Prostate gland (tissue), 2 donors: ENCODE results near the gene CS. TPM values are rescaled to one million over a fixed set of nuclear protein-coding genes. Genes with fewer than 3 reads are reported as not detected.

Experiments
- DNase-seq: peaks from one replicate; pipeline ENCODE4 v3.0.0-alpha.2; 2019; ENCODE audit warnings: low spot score
- H3K27ac ChIP-seq, 2 donors: fragments of 200-600 bp; sonication (generic); 2 replicates each; pipeline ENCODE4 v1.5.1; 2017 to 2019
- H3K27me3 ChIP-seq: fragments of 200-600 bp; sonication (generic); replicated peaks from 2 replicates; pipeline ENCODE4 v1.5.1; 2019; ENCODE audit not compliant: insufficient read depth
- H3K36me3 ChIP-seq, 2 donors: fragments of 200-600 bp; sonication (generic); 1 replicate in 1 of 2; 2 replicates in 1 of 2; pipeline versions ENCODE4 v1.5.1 to v1.8.1; 2017 to 2019
- H3K4me1 ChIP-seq: fragments of 200-600 bp; sonication (generic); replicated peaks from 2 replicates; pipeline ENCODE4 v1.5.1; 2019
- H3K4me3 ChIP-seq, 2 donors: fragments of 200-600 bp; sonication (generic); 2 replicates each; pipeline ENCODE4 v1.5.1; 2017 to 2019
- H3K9me3 ChIP-seq: fragments of 200-600 bp; sonication (generic); 2 replicates; pipeline ENCODE4 v1.5.1; 2017
- CTCF ChIP-seq, 4 experiments: fragments of 200-600 bp in 2 of 4; fragments of 450-650 bp in 2 of 4; sonication (generic) in 2 of 4; IDR thresholded peaks; 1 replicate in 3 of 4; 2 replicates in 1 of 4; pipeline ENCODE4 v1.5.1; 2016 to 2019; ENCODE audit warnings: antibody characterized with exemption in 4 of 4, mild to moderate bottlenecking in 2 of 4, moderate library complexity in 2 of 4
- POLR2A ChIP-seq: fragments of 450-650 bp; IDR thresholded peaks from one replicate; pipeline ENCODE4 v1.6.1; 2016; ENCODE audit warnings: antibody characterized with exemption, mild to moderate bottlenecking
- POLR2AphosphoS5 ChIP-seq: sonication (generic); formaldehyde crosslinking; IDR thresholded peaks from one replicate; pipeline ENCODE4 v1.6.1; 2017; ENCODE audit warnings: antibody characterized with exemption
- WGBS: methylation state at CpG from one replicate; pipeline ENCODE4 v1.1.5; 2018; 5-methylcytosine and 5-hydroxymethylcytosine counted together
- intact Hi-C: fragments of 100-400 bp; cut with DNase I; formaldehyde crosslinking; loops from one replicate; pipeline ENCODE4 v1.14.2; 2022
- total RNA-seq, 2 donors: library from RNA; depleted of rRNA; stranded (reverse); fragments of >200 nt; gene quantifications; one replicate each; pipeline ENCODE4 v1.1.0, GENCODE V29; 2016

The CS gene
- total RNA-seq, 2 donors from 2014 or later: 106 to 110 TPM

DNA sequence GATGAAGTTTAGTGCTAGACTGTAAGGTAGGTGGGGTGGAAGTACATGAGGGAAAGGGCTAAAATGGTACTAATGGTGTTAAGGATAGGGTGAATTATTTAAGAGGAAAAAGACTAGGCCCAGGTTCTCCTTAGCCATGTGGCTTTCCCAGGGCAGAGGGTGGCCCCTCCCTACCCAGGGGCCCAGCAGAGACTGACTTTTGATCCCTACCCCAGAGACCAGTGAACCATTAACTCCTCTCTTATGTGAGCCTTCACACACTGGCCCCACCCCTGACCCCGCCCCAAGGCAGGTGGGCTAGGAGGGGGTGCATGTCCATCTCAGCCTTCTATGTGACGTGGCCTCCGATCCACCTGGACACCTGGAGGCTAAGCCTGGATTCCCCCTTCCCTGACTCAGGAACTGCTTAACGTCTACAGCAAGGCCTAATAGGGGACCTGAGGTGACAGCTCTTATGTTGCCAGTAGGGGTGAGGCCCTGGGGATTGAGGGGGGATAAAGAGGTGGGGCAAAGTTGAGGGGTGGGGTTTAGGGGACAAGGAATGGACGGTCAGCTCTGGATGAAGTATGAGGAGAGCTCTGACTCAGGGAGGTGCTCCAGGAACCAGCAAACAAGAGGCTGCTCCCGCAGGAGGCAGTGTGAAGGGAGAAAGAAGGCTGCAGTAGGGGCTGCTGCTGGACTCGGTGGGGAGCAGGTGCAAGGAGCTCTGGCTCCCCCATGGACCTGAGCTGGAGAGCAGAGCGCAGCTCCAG, 69.5 kb downstream of the CS start:
- intact Hi-C loops: no loop called here
- TF ChIP-seq CTCF (IDR thresholded peaks at IDR 0.05) (no peak), POLR2A (no peak), POLR2AphosphoS5 (no peak)

DNA sequence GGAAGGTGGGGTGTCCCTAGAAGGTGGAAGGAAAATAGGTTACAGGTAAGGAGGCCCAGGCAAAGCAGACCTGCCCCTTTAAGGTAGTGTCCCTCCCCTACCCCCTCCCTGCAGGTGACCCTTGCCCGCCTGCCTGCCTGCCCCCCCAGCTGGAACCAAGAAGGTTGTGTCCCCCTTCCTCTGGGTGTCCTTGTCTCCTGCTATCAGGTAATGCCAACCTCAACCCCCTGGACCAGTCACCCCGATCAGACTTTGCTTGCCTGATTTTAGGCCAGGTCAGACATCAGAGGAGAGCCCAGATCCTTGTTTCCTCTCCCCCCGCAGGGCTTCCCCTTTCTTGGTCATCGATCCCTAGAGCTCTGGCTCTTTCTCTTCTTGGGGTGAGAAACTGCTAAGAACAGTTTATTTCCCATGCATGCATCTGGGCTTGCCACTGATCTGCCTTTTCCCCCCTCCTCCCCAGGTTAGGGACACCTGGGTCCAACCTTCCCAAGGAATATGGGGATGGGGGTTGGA, 70.2 kb downstream of the CS start, which contains the start of gene SLC39A5:
Gene SLC39A5 (plus strand): TSS at position 136 of the 516 bp plus-strand sequence. CDS start 1,224 bp downstream, outside the sequence.
- no peak within 1 kb of the TSS for H3K4me3 ChIP-seq
- H3K4me1 ChIP-seq: no peaks in the 10 kb centered on the region
- DNase-seq: no peak
- 72% methylated on average over 4 of the region's 4 CpGs for WGBS
- TF ChIP-seq CTCF (IDR thresholded peaks at IDR 0.05): no peak
- intact Hi-C loops: no loop called here
- no peaks in the 10 kb centered on the region for H3K27me3 ChIP-seq
- no peak within 1 kb of the TSS for H3K27ac ChIP-seq
- H3K36me3 ChIP-seq: no peaks in the 10 kb centered on the region
- H3K9me3 ChIP-seq: no peaks in the 10 kb centered on the region

More for the DNA sequence above, 69.5 kb downstream of the CS start:
- H3K4me1 ChIP-seq: no peaks in the 10 kb centered on the region
- 65% methylated on average over 8 of the region's 8 CpGs for WGBS
- no peaks in the 10 kb centered on the region for H3K9me3 ChIP-seq
- no peaks in the 10 kb centered on the region for H3K36me3 ChIP-seq
- no peaks in the 10 kb centered on the region for H3K27me3 ChIP-seq
- H3K4me3 ChIP-seq: no peak overlapping the region
- no peak overlapping the region for H3K27ac ChIP-seq
- DNase-seq: no peak

- H3K4me1 ChIP-seq: no peaks in the 10 kb centered on the region
- WGBS: 85% methylated on average over 7 of the region's 7 CpGs
- H3K4me3 ChIP-seq: no peak overlapping the region
- no peaks in the 10 kb centered on the region for H3K27me3 ChIP-seq
- H3K27ac ChIP-seq: no peak overlapping the region
- no peak for DNase-seq
- no peaks in the 10 kb centered on the region for H3K9me3 ChIP-seq
- H3K36me3 ChIP-seq: no peaks in the 10 kb centered on the region
- no peak for TF ChIP-seq CTCF (IDR thresholded peaks at IDR 0.05)
- TF ChIP-seq POLR2AphosphoS5: no peak
- no peak for TF ChIP-seq POLR2A
- intact Hi-C loops: no loop called here
These were observed 71.0 kb downstream of the CS start for GRCh38 chr12:56229082-56229481.

GRCh38 chr12:56224954-56225353, 75.2 kb downstream of the CS start:
- Histone ChIP-seq H3K9me3 (no peaks in the 10 kb centered on the region), H3K4me3 (peak overlapping the region; percentile 46 to 47), H3K4me1 (no peaks in the 10 kb centered on the region), H3K27ac (peak overlapping the region in 1 of 2 donors; percentile 71), H3K36me3 (no peaks in the 10 kb centered on the region), H3K27me3 (no peaks in the 10 kb centered on the region)
- 60% methylated on average over 11 of the region's 11 CpGs for WGBS
- TF ChIP-seq CTCF (IDR thresholded peaks at IDR 0.05): no peak
- TF ChIP-seq POLR2AphosphoS5: no peak
- DNase-seq: no peak
- intact Hi-C loops: loop anchor here (2.0 kb wide), 2 partner anchors 32 to 106 kb away; partner anchors contain the start of gene ZC3H10
